OCI-M2 (cell line): ENCODE measurements around the gene PARP1.
"Not testable (repeated sequence)": the region's sequence is repeated elsewhere in the genome, so short reads cannot be mapped to it uniquely, and the experiment has no call there.

Experiments
- DNase-seq: peaks from one replicate; lab custom pipeline; 2025; ENCODE audit not compliant: unreplicated experiment; lab: John Stamatoyannopoulos, UW

The PARP1 gene

GRCh38 chr1:226429858-226430715 is 22.2 kb upstream of the PARP1 start:
- DNase-seq, result no peak

GRCh38 chr1:226428791-226429461 is 21.0 kb upstream of the PARP1 start:
- no peak for DNase-seq

DNA sequence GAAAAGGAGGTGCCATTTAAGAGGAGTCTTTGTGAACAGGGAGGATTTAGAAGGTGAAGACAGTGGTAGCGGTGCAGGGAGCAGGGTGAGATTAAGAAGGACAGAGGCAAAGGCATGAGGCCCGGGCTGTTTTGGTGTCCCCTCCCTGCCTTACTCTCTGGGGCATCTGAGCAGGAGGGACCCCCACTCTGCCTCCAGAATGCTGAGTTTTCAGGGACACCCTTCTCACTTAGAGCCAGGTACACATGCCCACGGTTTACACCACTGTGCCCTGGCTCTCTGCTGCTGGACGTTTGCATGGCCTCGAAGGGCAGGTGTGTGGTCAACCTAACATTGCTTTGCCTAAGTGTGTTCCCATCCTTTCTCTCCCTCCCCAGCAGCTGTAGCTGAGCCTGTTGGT is 20.5 kb upstream of the PARP1 start:
- DNase-seq, result no peak

- no peak for DNase-seq
Measured at GRCh38 chr1:226427131-226427530, 19.2 kb upstream of the PARP1 start.

- not testable (repeated sequence) for DNase-seq
Measured at GRCh38 chr1:226426395-226426794, 18.5 kb upstream of the PARP1 start.

- DNase-seq, result no peak
Measured at GRCh38 chr1:226425431-226426031, 17.6 kb upstream of the PARP1 start.

GRCh38 chr1:226425004-226425378 is 17.1 kb upstream of the PARP1 start:
- DNase-seq, result no peak

DNA sequence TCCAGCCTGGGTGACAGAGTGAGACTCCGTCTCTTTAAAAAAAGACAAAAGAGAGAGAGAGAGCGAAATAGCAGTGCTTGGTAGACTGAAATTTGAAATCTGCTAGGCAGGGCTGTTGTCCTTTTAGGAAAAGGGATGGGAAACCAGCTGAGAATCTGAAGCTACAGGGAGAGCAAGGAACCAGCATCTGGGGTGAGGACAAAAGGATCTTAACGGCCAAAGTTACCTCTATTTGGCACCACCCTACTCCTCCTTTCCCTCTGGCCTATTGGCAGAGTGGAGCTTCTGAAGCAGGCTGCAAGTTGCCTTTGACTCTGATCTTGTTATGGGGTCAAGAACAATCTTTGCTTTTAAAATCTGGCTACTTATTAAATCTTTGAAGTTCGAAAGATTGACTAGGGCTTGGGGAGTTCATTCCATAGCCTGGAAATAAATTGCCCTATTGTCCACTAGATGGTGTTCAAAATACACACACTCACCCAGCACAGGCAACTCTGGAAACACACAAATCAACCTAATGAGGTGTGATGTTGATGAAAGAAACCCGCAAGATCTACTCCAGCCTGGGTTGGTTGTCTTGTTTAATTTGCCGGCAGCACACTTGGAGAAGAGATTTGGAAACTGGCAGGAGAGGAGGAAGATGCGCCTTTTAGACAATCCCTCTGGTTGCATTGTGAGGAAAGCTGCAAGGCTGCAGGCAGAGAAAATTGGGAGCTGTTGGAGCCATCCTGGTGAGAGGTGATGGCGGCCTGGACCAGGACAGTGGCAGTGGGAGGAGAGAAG is 16.5 kb upstream of the PARP1 start:
- DNase-seq, result no peak

- no peak for DNase-seq
Measured at GRCh38 chr1:226422478-226422877, 14.6 kb upstream of the PARP1 start.

GRCh38 chr1:226420897-226421296 is 13.0 kb upstream of the PARP1 start:
- no peak for DNase-seq

GRCh38 chr1:226420328-226420727 is 12.4 kb upstream of the PARP1 start:
- no peak for DNase-seq

- DNase-seq, result no peak
Measured at GRCh38 chr1:226419284-226420029, 11.6 kb upstream of the PARP1 start.

DNA sequence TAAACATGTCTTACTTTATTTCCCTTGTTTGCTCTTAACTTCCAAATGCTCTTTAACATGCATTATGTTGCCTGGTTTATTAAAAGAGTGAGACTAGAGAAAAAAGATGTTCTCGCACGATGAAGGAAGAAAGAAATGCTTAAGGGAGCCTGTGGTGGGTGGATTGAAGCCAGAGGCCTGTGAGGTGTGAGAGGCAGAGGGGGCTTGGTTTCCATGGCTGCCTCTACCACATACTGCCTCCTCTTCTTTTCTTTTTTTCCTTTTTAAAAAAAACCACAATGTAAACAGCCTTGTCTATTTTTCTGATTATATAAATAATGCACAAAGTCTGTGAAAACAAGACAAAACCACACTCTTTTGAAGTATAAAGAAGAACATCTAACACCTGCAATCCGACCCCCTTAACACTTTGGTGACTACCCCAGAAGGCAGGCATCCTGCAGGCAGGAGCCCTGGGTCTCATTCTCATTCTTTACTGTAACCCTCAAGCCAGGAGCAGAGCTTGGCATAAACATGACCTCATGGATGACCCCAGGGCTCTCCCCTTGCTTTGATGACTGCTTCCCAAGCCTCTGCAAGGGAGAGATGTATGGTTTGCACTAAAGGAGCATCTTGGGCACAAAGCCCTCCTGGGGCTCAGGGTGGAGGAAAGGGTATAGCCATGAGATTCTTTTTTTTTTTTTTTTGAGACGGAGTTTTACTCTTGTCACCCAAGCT is 10.1 kb upstream of the PARP1 start:
- DNase-seq, result no peak

DNA sequence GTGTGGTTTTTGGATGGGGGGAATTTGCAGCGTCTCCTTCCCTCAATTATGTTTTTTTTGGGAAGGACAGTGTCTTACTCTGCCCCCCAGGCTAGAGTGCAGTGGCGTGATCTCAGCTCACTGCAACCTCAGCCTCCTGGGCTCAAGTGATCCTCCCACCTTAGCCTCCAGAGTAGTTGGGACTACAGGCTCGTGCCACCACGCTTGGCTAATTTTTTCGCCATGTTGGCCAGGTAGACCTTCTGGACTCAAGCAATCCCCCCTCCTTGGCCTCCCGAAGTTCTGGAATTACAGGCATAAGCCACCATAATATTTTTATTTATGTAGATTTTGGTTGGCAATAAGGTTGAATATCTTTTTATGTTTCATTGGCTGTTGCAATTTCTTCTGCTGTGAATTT is 9.5 kb upstream of the PARP1 start:
- DNase-seq, result no peak

GRCh38 chr1:226414098-226414698 is 6.3 kb upstream of the PARP1 start:
- DNase-seq, result no peak

DNA sequence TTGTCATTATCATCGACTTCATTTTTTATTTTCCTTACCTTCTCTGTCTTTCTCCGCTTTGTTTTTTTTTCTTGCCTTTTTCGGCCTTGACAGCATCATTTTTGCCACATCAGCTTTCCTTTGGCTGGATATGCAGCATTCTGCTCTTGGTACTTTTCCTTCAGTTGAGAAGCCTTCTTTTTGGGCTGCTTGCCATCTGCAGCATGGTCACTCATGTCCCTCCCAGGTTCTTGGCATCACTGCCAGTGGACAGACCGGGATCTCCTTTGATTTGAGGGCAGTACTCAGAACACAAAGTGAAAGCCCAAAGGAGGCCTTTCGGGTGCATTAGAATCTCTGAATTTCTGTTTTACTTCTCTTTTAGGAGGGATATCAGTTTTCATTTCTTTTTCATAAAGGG is 3.7 kb upstream of the PARP1 start:
- DNase-seq, result no peak

DNA sequence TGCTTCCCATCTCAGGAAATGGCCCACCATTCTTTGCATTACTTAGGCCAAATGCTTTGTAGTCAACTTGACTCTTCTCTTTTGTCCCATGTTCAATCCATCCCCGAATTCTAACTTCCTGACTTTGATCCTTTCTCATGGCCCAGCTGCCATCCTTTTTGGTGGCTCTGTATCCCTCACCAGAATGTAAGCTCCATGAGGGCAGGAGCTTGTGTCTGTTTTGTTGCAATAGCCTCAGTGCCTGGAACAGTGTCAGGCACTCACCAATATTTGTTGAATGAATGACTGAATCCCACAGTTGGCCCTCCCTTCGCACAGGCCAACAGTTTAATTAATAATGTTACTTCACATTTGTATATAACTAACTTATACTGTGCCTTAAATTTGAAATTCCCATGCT is 3.1 kb upstream of the PARP1 start:
- no peak for DNase-seq

DNA sequence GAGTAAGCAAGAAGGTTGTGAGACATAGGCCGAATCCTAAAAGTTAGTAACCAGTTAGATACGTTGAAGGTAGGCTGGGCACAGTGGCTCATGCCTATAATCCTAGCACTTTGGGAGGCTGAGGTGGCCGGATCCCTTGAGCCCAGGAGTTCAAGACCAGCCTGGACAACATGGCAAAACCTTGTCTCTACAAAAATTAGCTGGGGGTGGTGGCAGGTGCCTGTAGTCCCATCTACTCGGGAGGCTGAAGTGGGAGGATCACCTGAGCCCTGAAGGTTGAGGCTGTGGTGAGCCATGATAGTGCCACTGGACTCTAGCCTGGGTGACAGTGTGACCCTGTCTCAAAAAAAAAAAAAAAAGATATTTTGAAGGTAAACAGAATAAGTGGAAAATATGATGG is 1.5 kb upstream of the PARP1 start:
- no peak for DNase-seq

- DNase-seq, result no peak
Measured at GRCh38 chr1:226408285-226409184, 642 bp upstream of the PARP1 start.
